Parathyroid adenoma (tissue), 2 donors: ENCODE data around the gene OR13F1.

ENCODE experiments used
- H2AFZ ChIP-seq: fragments of 300-600 bp; sonication (generic); one replicate; pipeline ENCODE4 v1.7.0; 2017; ENCODE audit warnings: antibody characterized with exemption, mild to moderate bottlenecking
- H3K27ac ChIP-seq: fragments of 300-600 bp; sonication (generic); one replicate; pipeline ENCODE4 v1.7.0; 2017
- H3K27me3 ChIP-seq: fragments of 300-600 bp; sonication (generic); one replicate; pipeline ENCODE4 v1.7.0; 2017; ENCODE audit warnings: low read length; ENCODE audit not compliant: control insufficient read depth, insufficient read depth
- H3K36me3 ChIP-seq: fragments of 300-600 bp; sonication (generic); one replicate; pipeline ENCODE4 v1.7.0; 2017; ENCODE audit warnings: low read length; ENCODE audit not compliant: control insufficient read depth, insufficient read depth
- H3K4me1 ChIP-seq: fragments of 300-600 bp; sonication (generic); one replicate; pipeline ENCODE4 v1.7.0; 2017; ENCODE audit warnings: control low read depth
- H3K4me2 ChIP-seq: fragments of 300-600 bp; sonication (generic); one replicate; pipeline ENCODE4 v1.7.0; 2017; ENCODE audit warnings: low read length
- H3K4me3 ChIP-seq: fragments of 300-600 bp; sonication (generic); one replicate; pipeline ENCODE4 v1.7.0; 2017; ENCODE audit warnings: low read depth, low read length
- H3K79me2 ChIP-seq: fragments of 300-600 bp; sonication (generic); one replicate; pipeline ENCODE4 v1.7.0; 2017; ENCODE audit warnings: control low read depth
- H3K9ac ChIP-seq: fragments of 300-600 bp; sonication (generic); one replicate; pipeline ENCODE4 v1.7.0; 2017; ENCODE audit warnings: mild to moderate bottlenecking
- H3K9me3 ChIP-seq: fragments of 300-600 bp; sonication (generic); one replicate; pipeline ENCODE4 v1.7.0; 2017; ENCODE audit warnings: low read length; ENCODE audit not compliant: control insufficient read depth
- CTCF ChIP-seq: fragments of 300-600 bp; sonication (generic); IDR thresholded peaks from one replicate; pipeline ENCODE4 v1.7.0; 2017; ENCODE audit warnings: antibody characterized with exemption, mild to moderate bottlenecking
- donor health status: primary hyperparathyroidism.

The OR13F1 gene

GRCh38 chr9:104482921-104483570 is 21.0 kb upstream of the OR13F1 start:
- no peak overlapping the region for H3K4me2 ChIP-seq
- H3K9ac ChIP-seq: no peak overlapping the region
- no peaks in the 10 kb centered on the region for H3K79me2 ChIP-seq
- H3K4me1 ChIP-seq: no peaks in the 10 kb centered on the region
- no peak overlapping the region for H3K4me3 ChIP-seq
- H3K9me3 ChIP-seq: no peaks in the 10 kb centered on the region
- H3K27ac ChIP-seq: no peak overlapping the region
- TF ChIP-seq CTCF: no peak
- no peaks in the 10 kb centered on the region for H3K36me3 ChIP-seq
- H3K27me3 ChIP-seq: no peaks in the 10 kb centered on the region
- no peak overlapping the region for H2AFZ ChIP-seq

GRCh38 chr9:104485014-104485413 is 19.0 kb upstream of the OR13F1 start:
- H3K4me1 ChIP-seq: no peaks in the 10 kb centered on the region
- H3K27ac ChIP-seq: no peak overlapping the region
- H3K9me3 ChIP-seq: no peaks in the 10 kb centered on the region
- H2AFZ ChIP-seq: no peak overlapping the region
- H3K27me3 ChIP-seq: no peaks in the 10 kb centered on the region
- H3K4me3 ChIP-seq: no peak overlapping the region
- H3K4me2 ChIP-seq: no peak overlapping the region
- no peak for TF ChIP-seq CTCF
- H3K36me3 ChIP-seq: no peaks in the 10 kb centered on the region
- no peaks in the 10 kb centered on the region for H3K79me2 ChIP-seq
- no peak overlapping the region for H3K9ac ChIP-seq

- Histone ChIP-seq H3K36me3 (no peaks in the 10 kb centered on the region), H3K4me1 (no peaks in the 10 kb centered on the region), H3K4me2 (no peak overlapping the region), H3K79me2 (no peaks in the 10 kb centered on the region), H3K4me3 (no peak overlapping the region), H3K9me3 (no peaks in the 10 kb centered on the region), H3K9ac (no peak overlapping the region), H3K27me3 (no peaks in the 10 kb centered on the region), H2AFZ (no peak overlapping the region), H3K27ac (no peak overlapping the region)
- TF ChIP-seq CTCF: no peak
These were observed 9.3 kb upstream of the OR13F1 start for GRCh38 chr9:104494808-104495207.

- Histone ChIP-seq H3K4me1 (no peaks in the 10 kb centered on the region), H3K4me2 (no peak overlapping the region), H3K79me2 (no peaks in the 10 kb centered on the region), H2AFZ (no peak overlapping the region), H3K4me3 (no peak overlapping the region), H3K36me3 (no peaks in the 10 kb centered on the region), H3K27me3 (no peaks in the 10 kb centered on the region), H3K27ac (no peak overlapping the region), H3K9me3 (no peaks in the 10 kb centered on the region), H3K9ac (no peak overlapping the region)
- TF ChIP-seq CTCF: no peak
These were observed 623 bp upstream of the OR13F1 start for GRCh38 chr9:104503440-104503839.

GRCh38 chr9:104506565-104506964 is 2.5 kb downstream of the OR13F1 start:
- H2AFZ ChIP-seq: no peak overlapping the region
- no peak for TF ChIP-seq CTCF
- no peak overlapping the region for H3K4me3 ChIP-seq
- H3K36me3 ChIP-seq: no peaks in the 10 kb centered on the region
- H3K27ac ChIP-seq: no peak overlapping the region
- no peaks in the 10 kb centered on the region for H3K79me2 ChIP-seq
- no peaks in the 10 kb centered on the region for H3K27me3 ChIP-seq
- H3K9ac ChIP-seq: no peak overlapping the region
- H3K4me1 ChIP-seq: no peaks in the 10 kb centered on the region
- H3K4me2 ChIP-seq: no peak overlapping the region
- H3K9me3 ChIP-seq: no peaks in the 10 kb centered on the region
